AG20443 (cell line): Measurements from ENCODE around the gene SMIM8.
"Not testable (repeated sequence)": the region's sequence is repeated elsewhere in the genome, so short reads cannot be mapped to it uniquely, and the experiment has no call there.

Source experiments
- DNase-seq: peaks from one replicate; pipeline ENCODE4 v3.0.0; 2012; ENCODE audit warnings: low spot score, mixed read lengths

Gene SMIM8, protein sequence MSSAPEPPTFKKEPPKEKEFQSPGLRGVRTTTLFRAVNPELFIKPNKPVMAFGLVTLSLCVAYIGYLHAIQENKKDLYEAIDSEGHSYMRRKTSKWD

DNA sequence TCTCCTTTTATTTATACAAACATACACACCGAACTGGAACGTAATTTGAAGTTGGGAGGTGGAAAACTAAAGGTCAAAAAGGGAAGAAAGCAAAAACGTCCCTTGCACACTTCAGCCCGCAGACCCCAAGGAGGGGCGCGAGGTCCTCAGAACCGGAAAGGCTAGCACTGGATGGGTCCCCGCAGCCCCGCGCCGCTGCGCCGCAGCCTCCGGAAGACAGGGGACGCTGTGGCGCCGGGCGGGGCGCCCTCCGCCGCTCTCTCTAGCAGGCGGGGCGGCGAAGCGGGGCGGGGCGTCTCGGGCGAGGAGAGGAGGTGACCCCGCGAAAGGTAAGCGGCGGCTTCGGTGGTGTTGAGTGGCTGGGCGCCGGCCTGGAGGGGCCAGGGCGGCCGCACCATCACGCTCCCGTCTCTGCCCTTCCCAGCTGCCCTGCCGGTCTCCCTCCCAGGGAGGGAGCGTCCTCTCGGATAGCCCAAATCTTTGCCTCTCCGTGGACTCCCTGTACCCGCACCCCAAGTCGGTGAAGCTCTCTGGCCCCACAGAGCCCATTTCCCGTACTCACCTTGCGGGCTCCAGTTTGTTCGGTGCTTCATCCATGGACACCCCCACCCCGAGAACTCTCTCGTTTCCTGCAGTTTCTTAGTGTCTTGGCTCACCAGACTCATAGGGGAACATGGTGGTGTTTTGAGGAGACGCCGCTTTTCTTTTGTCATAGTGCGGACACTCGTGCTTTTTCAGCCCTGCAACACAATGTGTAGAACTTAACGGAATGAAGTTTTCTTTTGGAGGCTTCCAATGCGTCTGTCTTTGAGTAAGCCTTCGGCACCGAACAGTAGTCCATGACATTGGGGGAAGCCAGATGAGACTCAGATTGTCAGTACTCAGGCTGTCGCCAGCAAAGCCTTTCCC, at the start of gene SMIM8:
TSS of gene SMIM8 (plus strand) at position 285 of the 909 bp plus-strand sequence. CDS start 14,444 bp downstream, outside the sequence.
- peak; percentile 96 for DNase-seq

DNA sequence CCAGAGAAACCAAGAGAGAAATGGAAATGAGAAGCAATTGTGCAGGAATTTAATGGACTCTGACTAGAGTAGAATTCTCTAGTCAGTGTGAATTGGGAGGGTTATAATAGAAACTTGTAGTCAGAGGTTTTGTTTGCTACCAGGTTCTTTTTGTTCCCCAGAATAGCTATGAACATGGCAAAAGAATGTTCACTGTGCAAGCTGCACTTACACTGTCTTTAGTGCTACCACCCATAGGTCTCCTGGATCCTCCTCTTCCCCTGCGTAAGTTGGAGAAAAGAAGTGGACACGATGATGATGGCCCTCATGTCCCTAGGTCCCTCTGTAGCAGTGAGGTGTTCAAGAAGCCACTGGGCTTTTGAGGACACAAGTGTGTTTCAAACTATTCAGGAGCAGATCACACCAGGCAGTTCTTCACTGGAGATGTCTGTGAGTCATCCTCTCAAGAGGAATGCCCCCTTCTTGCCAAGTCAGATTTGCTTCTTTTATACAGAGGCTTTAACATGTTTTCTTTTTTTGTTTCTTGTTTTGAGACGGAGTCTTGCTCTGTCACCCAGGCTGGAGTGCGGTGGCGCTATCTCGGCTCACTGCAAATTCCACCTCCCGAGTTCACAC, 47.6 kb upstream of the SMIM8 start:
- DNase-seq: peak; percentile 83

DNA sequence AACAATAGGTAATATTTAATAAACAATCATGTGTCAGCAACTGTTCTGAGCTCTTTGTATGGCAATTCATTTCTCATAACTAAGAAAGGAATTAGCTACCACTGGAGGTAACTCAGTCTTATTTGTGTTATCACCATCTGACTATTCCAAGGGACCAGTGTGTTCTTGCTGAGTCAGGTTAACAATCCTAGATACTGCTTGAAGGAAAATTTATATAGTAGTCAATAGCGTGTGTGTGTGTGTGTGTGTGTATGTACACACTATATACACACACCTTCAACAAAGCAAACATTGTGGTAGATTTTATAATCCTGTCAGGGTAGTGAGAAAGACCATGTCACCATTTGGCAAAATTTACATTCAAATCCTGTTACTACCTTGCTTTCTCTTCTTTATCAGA, 45.8 kb upstream of the SMIM8 start:
- DNase-seq: no peak

DNA sequence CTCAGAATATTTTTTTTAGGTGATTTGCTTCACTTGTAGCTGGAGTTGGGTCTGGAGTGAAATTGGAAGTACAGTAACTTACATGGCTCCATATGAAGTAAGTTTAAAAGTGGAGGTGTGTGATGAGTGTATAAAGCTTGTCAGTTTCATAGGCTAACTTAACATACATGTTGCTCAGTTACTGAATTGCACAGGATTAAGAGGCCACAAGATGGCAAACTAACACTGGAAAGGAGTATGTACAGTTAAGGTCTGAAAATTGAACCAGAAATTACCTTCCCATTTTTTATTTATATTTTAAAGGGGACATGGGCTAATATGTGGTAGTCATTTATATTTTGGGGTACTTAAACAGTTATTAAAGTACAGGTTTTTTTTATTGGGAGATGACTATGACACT, 45.3 kb upstream of the SMIM8 start:
- no peak for DNase-seq

DNA sequence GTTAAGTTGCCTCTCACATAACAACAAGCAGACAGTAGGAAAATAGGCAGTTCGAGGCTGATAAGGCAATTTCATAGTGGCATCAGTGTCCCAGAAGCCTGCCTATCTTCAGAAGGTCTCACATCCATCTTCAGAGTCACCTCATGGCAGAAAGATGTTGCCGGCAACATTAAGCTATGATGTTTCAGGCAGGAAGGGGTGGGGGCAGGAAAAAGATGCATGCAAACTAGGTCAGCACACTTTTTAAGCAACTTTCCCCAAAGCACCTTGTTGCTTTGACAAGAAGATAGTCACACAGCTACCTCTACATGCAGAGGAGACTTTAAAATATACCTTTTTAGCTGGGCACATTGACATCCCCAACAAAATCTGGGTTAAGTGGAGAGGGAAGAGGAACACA, 43.2 kb upstream of the SMIM8 start:
- DNase-seq: no peak

DNA sequence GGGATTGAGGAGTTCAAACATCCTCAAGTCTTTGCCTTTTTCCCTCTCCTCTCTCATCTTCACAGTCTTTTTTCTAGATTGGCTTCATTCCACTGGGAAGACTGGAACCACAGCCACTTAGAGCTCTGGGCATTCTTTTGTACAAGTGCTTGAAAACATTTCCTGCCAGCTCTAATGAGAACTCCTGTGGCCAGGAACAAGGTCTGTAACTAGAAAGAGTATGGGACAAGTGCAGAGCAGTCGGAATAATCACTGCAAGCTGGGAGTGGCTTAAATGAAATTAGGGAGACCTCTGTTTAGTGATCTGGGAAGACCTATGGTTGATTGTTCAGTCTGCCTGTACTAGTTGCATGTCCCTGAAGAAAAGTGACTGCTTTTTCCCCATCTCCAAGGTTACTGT, 41.0 kb upstream of the SMIM8 start:
- DNase-seq: no peak

DNA sequence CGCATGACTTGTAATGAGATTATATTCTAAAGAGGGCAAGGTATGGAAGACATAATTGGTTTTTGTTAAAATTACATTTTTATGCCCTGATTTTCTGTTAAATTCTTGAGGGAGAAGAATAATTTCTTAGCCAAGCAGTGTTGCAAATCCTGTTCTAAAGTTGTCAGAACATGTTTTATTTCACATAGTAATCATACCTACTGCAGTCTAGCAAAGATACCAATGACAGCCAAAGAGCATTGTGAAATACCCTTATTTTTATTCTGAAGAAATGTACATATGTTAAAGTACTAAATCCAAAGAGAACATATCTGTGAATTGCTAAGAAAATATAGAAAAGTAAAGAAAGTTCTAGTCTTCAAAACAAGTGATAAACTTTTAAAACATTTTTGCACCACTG, 39.6 kb upstream of the SMIM8 start:
- DNase-seq: no peak

DNA sequence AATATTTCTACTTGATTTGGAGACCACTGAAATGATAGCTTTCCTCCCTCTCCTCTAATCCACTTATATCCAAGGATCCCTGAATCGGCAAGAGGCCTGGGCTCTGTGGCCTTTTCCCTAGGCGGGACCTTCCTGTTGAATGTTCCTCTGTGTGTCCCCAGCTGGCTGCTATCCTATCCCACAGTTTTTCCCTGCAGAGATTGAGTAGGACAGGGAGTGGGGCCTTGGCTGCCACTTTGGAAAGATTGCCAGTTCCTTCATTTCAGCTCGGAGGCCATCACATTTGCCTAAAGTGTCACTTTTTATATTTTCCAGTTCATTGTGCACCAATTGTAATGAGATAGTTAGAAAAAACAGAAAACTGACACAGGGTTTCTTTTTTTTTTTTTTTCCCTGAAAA, 38.9 kb upstream of the SMIM8 start:
- DNase-seq: no peak

DNA sequence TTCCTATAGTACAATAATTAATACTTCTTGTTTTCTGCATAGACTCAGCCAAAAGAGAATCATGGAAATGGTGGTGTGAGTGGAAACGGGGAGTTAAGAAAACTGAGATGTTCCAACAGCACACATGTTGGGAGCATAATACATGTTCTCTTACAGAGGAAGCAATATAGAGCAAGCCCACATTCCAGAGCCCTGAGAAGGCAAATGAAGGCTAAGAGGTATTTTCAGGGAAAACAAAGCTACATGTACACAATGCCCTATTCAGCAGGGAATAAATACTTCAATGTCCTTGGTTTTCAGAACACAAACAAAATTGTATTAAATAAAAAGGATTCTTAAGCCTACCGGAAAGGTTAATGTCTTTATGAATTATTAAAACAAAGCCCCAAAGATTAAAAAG, 35.1 kb upstream of the SMIM8 start:
- no peak for DNase-seq

DNA sequence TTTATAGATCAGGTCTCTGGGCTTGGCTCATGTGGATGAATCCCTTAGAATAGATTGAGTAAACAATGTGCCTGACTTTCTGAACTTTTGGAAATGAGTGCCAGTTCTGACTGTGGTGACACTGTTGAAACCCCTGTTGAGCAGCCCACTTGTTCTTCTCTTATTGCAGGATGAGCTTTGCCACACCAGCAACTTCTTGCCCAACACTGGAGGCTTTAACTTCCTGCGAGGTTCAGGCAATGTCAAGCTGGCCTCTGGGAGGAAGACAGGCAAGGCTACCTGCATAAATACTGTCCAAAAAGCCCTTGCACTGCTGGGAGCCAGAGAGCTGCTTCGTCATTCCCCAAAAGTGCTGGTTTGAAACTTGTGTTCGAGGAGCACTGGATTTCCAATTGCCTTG, 32.8 kb upstream of the SMIM8 start:
- no peak for DNase-seq

DNA sequence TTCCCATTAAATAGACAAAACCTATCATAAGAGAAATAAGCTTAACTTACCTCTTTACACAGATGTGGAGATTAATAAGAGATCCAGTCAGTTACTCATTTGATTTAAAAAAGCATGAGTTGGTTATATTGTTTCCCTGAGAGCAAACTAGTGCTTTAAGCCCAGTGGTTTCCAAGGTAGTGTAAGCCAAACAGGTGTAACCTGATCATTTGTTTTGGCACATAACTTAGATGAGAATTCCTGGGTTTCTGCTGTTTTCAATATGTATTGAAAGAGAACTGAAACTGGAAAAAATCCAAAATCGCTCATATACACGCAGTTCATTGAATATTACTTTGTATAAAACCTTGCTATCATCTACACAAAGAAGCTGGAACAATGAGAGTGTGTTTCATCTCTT, 30.5 kb upstream of the SMIM8 start:
- DNase-seq: no peak

DNA sequence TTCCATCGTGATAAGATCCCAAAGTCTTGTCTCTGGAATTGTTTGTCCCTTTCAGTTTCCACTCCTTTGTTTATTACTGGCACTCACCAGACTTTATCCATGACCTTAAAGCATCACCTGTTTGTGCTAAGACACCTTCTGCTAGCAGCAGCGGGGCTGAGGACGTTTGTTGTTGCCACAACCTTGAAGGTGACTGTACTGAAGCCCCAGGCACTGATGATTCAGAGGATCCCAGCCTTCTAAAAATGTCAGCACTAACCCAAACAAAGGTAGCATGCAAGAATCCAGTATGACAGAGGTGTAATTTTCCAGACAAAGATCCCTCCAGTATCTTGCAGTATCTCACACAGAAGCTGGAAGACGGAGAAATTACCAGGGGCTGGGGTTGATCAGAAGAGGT, 28.9 kb upstream of the SMIM8 start:
- DNase-seq: no peak

DNA sequence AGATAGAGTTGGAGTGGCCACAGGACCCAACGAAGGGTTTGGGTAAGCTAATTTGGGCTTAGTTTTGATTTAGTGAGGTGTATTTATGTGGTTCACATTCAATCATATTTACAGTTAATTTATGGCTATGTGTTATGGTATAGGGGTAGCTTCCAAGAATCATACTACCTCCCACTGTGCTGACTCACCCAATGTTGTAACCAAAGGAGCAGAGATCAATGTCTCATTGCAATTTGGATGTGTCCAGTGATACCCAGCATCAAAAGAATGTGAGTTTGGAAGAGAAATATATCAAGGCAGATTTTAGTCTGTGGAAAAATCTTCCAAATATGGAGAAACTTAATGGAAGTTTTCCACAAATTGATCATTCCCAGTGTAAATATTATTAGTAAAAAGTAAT, 25.3 kb upstream of the SMIM8 start:
- DNase-seq: no peak

DNA sequence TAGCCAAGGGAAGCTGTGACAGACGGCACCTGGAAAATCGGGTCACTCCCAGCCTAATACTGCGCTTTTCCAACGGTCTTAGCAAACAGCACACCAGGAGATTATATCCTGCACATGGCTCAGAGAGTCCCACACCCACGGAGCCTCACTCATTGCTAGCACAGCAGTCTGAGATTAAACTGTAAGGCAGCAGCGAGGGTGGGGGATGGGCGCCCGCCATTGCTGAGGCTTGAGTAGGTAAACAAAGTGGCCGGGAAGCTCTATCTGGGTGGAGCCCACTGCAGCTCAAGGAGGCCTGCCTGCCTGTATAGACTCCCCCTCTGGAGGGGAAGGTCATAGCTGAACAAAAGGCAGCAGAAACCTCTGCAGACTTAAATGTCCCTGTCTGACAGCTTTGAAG, 21.1 kb upstream of the SMIM8 start:
- not testable (repeated sequence) for DNase-seq

DNA sequence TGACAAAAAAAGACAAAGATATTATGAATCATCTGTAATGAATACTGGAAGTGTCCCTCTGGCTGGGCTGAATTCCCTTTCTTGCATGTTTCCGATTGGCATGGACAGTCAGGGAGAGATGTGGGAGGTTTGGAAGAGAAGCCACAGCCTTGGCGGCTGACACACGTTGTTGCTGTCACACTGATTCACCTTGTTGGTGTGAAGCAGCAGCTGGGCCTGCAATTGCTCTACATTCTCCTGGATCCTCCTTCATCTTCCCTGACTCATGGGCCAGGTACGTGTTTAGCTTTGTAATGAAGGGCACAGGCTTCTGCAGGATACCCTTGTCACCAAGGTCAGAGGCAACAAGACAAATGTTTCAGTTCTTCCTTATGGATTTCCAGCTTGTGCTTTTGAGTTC, 13.4 kb upstream of the SMIM8 start:
- DNase-seq: no peak

DNA sequence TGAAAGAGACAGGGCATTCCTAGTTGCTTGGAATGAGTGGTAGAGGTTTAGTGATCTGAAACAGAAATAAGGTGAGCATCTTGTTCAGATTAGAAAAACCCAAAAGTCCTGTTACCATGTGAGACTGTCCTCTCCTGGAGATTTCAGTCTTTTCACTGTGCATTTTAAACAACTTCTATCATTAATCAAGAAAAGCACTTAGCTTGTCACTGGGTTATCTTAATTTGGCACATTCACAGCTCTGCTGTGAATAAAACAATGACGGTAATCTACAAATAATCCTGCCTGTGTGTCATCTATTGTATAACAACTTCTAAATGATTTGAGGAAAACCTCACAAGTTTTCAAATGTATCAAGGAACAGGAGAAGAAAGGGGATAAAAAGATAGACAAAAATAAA, 9.5 kb upstream of the SMIM8 start:
- no peak for DNase-seq

DNA sequence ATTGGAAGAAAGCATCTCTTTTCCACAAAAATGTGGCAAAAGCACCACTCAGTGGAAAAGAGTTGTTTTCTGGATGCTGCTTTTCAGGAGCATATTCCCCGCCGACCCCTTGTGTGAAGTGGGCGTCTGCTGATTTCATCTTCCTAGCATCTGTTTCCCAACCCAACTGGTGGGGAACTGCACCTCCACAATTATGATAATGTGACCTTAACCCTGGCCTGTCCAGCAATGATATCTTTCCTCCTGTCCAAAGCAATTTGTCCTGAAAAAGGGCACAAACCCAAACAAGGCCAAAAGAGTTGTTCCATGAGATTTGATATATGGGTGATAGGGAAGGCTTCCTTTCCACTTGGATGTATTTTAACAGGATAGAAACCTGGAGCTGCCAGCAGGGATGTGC, 7.3 kb upstream of the SMIM8 start:
- no peak for DNase-seq

DNA sequence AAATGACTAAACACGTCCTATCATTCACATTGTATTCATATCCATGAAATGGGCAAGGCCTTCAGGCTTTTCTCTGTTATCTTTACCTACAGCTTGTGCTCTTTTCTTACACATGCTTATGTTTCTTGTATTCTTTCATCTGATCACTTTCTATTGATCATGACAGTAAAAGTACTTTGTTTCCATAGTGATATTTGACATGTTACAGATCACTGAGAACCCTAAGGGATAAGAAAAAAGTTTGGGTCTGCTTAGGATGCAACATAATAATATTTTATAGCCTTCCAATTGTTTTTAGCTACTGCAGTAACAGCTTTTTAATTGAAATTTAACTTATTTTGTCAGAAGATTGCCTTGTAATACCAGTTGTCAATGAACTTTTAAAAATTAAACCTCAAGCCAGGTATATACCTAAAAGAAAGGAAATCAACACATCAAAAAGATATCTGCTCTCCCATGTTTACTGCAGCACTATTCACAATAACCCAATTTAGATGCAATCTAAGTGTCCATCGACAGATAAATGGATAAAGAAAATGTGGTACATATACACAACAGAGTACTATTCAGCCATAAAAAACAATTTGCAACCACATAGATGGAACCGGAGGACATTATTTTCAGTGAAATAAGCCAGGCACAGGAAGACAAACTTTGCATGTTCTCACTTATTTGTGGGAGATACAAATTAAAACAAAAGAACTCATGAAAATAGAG, 3.0 kb upstream of the SMIM8 start:
- DNase-seq: no peak

DNA sequence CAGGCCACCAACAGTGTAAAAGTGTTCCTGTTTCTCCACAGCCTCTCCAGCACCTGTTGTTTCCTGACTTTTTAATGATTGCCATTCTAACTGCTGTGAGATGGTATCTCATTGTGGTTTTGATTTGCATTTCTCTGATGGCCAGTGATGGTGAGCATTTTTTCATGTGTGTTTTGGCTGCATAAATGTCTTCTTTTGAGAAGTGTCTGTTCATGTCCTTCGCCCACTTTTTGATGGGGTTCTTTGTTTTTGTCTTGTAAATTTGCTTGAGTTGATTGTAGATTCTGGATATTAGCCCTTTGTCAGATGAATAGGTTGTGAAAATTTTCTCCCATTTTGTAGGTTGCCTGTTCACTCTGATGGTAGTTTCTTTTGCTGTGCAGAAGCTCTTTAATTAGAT, 1.5 kb downstream of the SMIM8 start:
- not testable (repeated sequence) for DNase-seq

DNA sequence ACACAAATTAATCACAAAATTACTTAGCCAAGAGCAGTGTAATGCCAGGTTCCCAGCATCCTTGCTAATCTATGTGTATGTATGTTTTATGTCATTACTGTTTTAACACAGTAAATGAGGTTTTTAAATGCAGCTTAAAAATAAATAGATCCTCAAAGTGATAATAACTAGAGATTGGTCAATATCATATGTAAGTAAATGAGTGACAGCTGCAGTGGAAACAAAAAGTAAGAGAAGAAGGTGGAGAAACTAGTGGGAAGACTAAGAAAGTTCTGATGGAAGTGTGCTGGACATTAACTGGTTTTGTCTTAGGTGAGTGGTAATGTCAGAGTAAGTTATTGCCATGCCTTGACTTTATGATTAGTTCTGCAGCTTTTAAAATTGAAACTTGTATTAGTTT, 8.6 kb downstream of the SMIM8 start:
- DNase-seq: no peak

DNA sequence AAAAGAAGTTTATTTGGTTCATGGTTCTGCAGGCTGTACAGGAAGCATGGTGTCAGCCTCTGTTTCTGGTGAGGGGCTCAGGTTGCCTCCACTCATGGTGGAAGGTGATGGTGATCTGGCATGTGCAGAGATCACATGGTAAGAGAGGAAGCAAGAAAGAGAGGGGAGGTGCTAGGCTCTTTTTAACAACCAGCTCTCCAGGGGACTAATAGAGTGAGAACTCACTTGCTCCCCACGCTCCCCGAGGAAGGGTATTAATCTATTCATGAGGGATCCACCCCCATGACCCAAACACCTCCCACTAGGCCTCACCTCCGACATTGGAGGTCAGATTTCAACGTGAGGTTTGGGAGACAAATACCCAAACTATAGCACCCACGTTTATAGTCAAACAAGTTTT, 10.6 kb downstream of the SMIM8 start:
- DNase-seq: no peak

DNA sequence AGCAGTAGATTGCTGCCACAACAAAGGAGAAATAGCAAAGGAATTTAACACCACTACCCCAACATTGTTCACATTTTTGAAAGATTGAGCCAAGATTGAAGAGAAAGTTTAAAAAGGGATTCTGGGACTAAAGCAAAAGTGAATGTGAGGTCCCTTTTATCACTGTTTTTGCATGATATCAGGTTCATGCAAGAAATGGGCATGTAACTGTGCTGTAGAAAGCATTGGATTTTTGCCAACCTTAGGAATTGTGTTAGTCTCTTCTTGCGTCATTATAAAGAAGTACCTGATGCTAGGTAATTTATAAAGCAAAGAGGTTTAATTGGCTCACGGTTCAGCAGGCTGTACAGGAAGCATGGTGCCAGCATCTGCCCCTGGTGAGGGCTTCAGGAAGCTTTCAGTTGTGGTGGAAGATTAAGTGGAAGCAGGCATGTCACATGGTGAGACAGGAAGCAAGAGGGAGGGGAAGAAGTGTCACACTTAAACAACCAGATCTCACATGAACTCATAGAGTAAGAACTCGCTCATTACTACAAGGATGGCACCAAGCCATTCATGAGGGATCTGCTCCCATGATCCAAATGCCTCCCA, 11.3 kb downstream of the SMIM8 start:
- peak; percentile 27 for DNase-seq
